Calu3 (cell line): Measurements from ENCODE around the gene CTSD. TPM values are rescaled to one million over a fixed set of nuclear protein-coding genes. Genes with fewer than 3 reads are reported as not detected.

Experiments used
- BruUV-seq: library from RNA; stranded (reverse); fragments of 400-500 nt; replicated peaks from 2 replicates; lab custom pipeline; 2021; lab: Mats Ljungman, UMichigan
- CTCF ChIA-PET: fragments of 300-600 bp; sonication (Branson Sonifier 250); formaldehyde crosslinking; loops from one replicate; lab custom pipeline; 2022; ENCODE audit warnings: antibody characterized with exemption; lab: Charles Lee
- DNase-seq: peaks from one replicate; pipeline ENCODE4 v3.0.0; 2022
- H3K27ac Mint-ChIP-seq: one replicate; pipeline ENCODE4 v1.8.0; 2022; ENCODE audit warnings: mixed read lengths; ENCODE audit not compliant: unreplicated experiment
- H3K27me3 Mint-ChIP-seq: one replicate; pipeline ENCODE4 v1.8.0; 2022; ENCODE audit warnings: mixed read lengths; ENCODE audit not compliant: unreplicated experiment
- H3K36me3 Mint-ChIP-seq: one replicate; pipeline ENCODE4 v1.8.0; 2022; ENCODE audit warnings: mild to moderate bottlenecking, moderate library complexity, mixed read lengths; ENCODE audit not compliant: insufficient read depth, unreplicated experiment
- H3K4me1 Mint-ChIP-seq: one replicate; pipeline ENCODE4 v1.8.0; 2022; ENCODE audit warnings: mild to moderate bottlenecking, low read depth, mixed read lengths; ENCODE audit not compliant: unreplicated experiment
- H3K4me3 Mint-ChIP-seq: one replicate; pipeline ENCODE4 v1.8.0; 2022; ENCODE audit warnings: mild to moderate bottlenecking, low read depth, moderate library complexity, mixed read lengths; ENCODE audit not compliant: unreplicated experiment
- H3K9me3 Mint-ChIP-seq: one replicate; pipeline ENCODE4 v1.8.0; 2022; ENCODE audit warnings: low read depth, mixed read lengths; ENCODE audit not compliant: unreplicated experiment
- CTCF ChIP-seq: fragments of 200-600 bp; IDR thresholded peaks from one replicate; pipeline ENCODE4 v1.8.0; 2022; ENCODE audit warnings: antibody characterized with exemption; ENCODE audit not compliant: unreplicated experiment
- intact Hi-C: fragments of 100-400 bp; cut with micrococcal nuclease; formaldehyde crosslinking; loops from one replicate; pipeline ENCODE4 v1.10.0; 2022; ENCODE audit not compliant: unreplicated experiment
- total RNA-seq: library from RNA; stranded (reverse); gene quantifications from 2 replicates; pipeline ENCODE4 v1.2.3, GENCODE V29; 2022

Gene CTSD
- total RNA-seq, 1 experiment from 2014 or later: 531 TPM

GRCh38 chr11:1706634-1707400 is 56.9 kb downstream of the CTSD start:
- Mint-ChIP-seq H3K9me3 (no peaks in the 10 kb centered on the region), H3K4me1 (peaks cover 27% of the 10 kb centered on the region), H3K27me3 (peaks cover 37% of the 10 kb centered on the region), H3K27ac (no peak overlapping the region), H3K4me3 (no peak overlapping the region), H3K36me3 (peaks cover 5% of the 10 kb centered on the region)
- intact Hi-C loops: no loop called here
- CTCF ChIA-PET: interaction anchor here (0.8 to 2.2 kb wide), 3 partner anchors 13 to 126 kb away, joined by 3 to 18 read pairs (median 5); partner anchors contain the start of gene SYT8
- DNase-seq: peak; percentile 31
- no peak for TF ChIP-seq CTCF
- no TSS peak for BruUV-seq

GRCh38 chr11:1705126-1706052 is 58.3 kb downstream of the CTSD start:
- intact Hi-C loops: no loop called here
- CTCF ChIA-PET: interaction anchor here (0.6 kb wide), 1 partner anchor 464 kb away, joined by 3 read pairs; no protein-coding TSS in a partner anchor
- H3K4me3 Mint-ChIP-seq: peak overlapping the region; percentile 46
- BruUV-seq: no TSS peak
- H3K9me3 Mint-ChIP-seq: no peaks in the 10 kb centered on the region
- peak; percentile 35 for DNase-seq
- H3K4me1 Mint-ChIP-seq: peaks cover 27% of the 10 kb centered on the region
- H3K27ac Mint-ChIP-seq: no peak overlapping the region
- peaks cover 36% of the 10 kb centered on the region for H3K27me3 Mint-ChIP-seq
- TF ChIP-seq CTCF: no peak
- peaks cover 5% of the 10 kb centered on the region for H3K36me3 Mint-ChIP-seq

DNA sequence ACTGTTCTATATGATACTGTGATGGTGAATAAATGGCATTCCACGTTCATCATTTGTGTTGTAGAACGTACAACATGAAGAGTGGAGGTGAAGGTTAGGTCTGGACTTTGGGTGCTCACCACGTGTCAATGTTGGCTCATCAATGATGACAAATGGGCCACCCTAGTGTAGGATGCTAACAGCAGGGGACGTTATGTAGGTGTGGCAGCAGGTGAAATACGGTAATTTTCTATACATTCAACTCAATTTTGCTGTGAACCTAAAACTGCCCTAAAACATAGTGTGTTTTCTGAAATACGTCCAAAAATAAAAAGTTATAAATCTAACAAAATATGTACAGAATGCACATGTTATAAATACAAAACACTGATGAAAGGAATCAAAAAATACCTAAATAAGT is 60.6 kb downstream of the CTSD start:
- no peak for DNase-seq
- Mint-ChIP-seq H3K9me3 (peaks cover 3% of the 10 kb centered on the region), H3K4me1 (peaks cover 27% of the 10 kb centered on the region), H3K4me3 (no peak overlapping the region), H3K27ac (no peak overlapping the region), H3K27me3 (peaks cover 14% of the 10 kb centered on the region), H3K36me3 (peaks cover 5% of the 10 kb centered on the region)
- BruUV-seq: no TSS peak
- intact Hi-C loops: no loop called here
- no peak for TF ChIP-seq CTCF
- CTCF ChIA-PET: no interaction called here

Other genes with a start within 250 kb of the CTSD start
- gene DUSP8, start 191.7 kb downstream of the CTSD start, total RNA-seq: 12.1 and 14.0 TPM in 2 replicates
- not detected in 2 replicates for gene KRTAP5-1, start 178.6 kb downstream of the CTSD start, total RNA-seq
- gene KRTAP5-2, start 165.6 kb downstream of the CTSD start, total RNA-seq: not detected in 2 replicates
- not detected in 2 replicates for gene KRTAP5-3, start 155.5 kb downstream of the CTSD start, total RNA-seq
- not detected in 2 replicates for gene KRTAP5-4, start 141.8 kb downstream of the CTSD start, total RNA-seq
- not detected in 2 replicates for gene KRTAP5-5, start 134.2 kb downstream of the CTSD start, total RNA-seq
- not detected in 2 replicates for gene KRTAP5-6, start 66.7 kb downstream of the CTSD start, total RNA-seq
- 3.3 and 8.1 TPM in 2 replicates for gene IFITM10, start 13.3 kb downstream of the CTSD start, total RNA-seq
- gene SYT8, start 71.1 kb upstream of the CTSD start, total RNA-seq: 5.8 and 7.1 TPM in 2 replicates
- gene TNNI2, start 75.1 kb upstream of the CTSD start, total RNA-seq: 1.3 and 1.4 TPM in 2 replicates
- gene LSP1, start 89.2 kb upstream of the CTSD start, total RNA-seq: not detected in 2 replicates
- gene PRR33, start 128.0 kb upstream of the CTSD start, total RNA-seq: not detected in 2 replicates
- gene TNNT3, start 155.8 kb upstream of the CTSD start, total RNA-seq: not detected in 2 replicates
- 104 and 109 TPM in 2 replicates for gene MRPL23, start 183.4 kb upstream of the CTSD start, total RNA-seq
- 0.38 and 1.9 TPM in 2 replicates for gene H19, start 233.9 kb upstream of the CTSD start, total RNA-seq